Right cardiac atrium (tissue), 5 donors: ENCODE results near the gene LGR5. TPM values are rescaled to one million over a fixed set of nuclear protein-coding genes. Genes with fewer than 3 reads are reported as not detected.

Experiments
- ATAC-seq, 2 donors: fragments of 200-7000 bp; cut with Tn5 transposase; one replicate each; pipeline versions ENCODE4 v1.8.0 to v1.9.1; 2020; ENCODE audit warnings: moderate library complexity in 2 of 2, mild to moderate bottlenecking in 1 of 2
- DNase-seq, 3 donors: peaks; one replicate each; pipeline ENCODE4 v3.0.0-alpha.2; 2020
- H3K27ac ChIP-seq: one replicate; pipeline ENCODE4 v1.5.1; 2013; ENCODE audit warnings: mild to moderate bottlenecking, low read length, control low read depth, moderate library complexity
- H3K27me3 ChIP-seq: one replicate; pipeline ENCODE4 v1.6.1; 2013; ENCODE audit not compliant: control insufficient read depth, insufficient read depth
- H3K4me1 ChIP-seq: one replicate; pipeline ENCODE4 v1.6.1; 2013; ENCODE audit warnings: low read length; ENCODE audit not compliant: control insufficient read depth, insufficient read depth
- H3K4me3 ChIP-seq: one replicate; pipeline ENCODE4 v1.5.1; 2013; ENCODE audit warnings: low read length, control low read depth
- H3K9me3 ChIP-seq: one replicate; pipeline ENCODE4 v1.6.1; 2013; ENCODE audit warnings: low read length; ENCODE audit not compliant: control insufficient read depth
- WGBS: extraction: QIAGEN DNeasy Blood & Tissue Kit; methylation state at CpG from one replicate; pipeline ENCODE4 v1.1.7; 2013; 5-methylcytosine and 5-hydroxymethylcytosine counted together
- intact Hi-C, 4 donors: fragments of 100-400 bp; cut with DNase I; formaldehyde crosslinking; loops; one replicate each; pipeline versions ENCODE4 v1.11.0 to v1.14.0; 2022 to 2023
- polyA plus RNA-seq: library from polyadenylated mRNA; stranded (reverse); fragments of 200-250 nt; gene quantifications from one replicate; pipeline ENCODE4 v1.2.3, GENCODE V29; 2013
- total RNA-seq, 4 donors: library from RNA; stranded (reverse); fragmentation: NEBNext Ultra II Directional; extraction: Animal tissue kit (Norgen Biotek cat#: 25700); gene quantifications; one replicate each; pipeline ENCODE4 v1.2.1, GENCODE V29; 2021
- donor health status: healthy with polysubstance abuse.
- donor health status: DM: no; HTN: yes; CAD: no.
- donor health status: DM: no; HTN: no; CAD: no.
- donor health status: DM: no; HTN: yes; CAD: no; lungs with severe emphysema.
- donor health status: DM: yes; HTN: yes; CAD: no.

The LGR5 gene
- total and polyA plus RNA-seq, 5 donors: 0.14 to 0.68 (median 0.29) TPM; not detected in 2

DNA sequence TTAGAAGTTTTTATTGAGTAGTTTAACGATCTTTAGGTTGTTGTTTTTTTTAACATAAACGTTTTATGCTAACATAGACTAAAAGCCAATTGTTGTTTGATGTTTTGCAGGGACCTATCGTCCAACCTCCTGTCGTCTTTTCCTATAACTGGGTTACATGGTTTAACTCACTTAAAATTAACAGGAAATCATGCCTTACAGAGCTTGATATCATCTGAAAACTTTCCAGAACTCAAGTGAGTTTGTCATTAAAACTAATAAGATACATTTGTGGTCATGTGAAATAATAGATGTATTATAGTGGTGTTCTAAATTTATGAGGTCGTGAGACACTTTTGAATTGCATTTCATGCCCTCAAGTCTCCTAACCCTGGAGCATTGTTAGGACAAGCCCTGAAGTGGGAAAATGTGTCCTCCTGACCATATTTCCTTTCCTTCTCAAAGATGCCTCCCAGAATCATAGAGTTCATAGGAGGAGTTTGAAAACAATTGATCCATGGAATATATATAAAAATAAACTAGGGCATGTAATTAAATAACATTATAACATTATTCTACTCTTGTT, 139.2 kb downstream of the LGR5 start:
- ATAC-seq: no peak
- H3K9me3 ChIP-seq: no peaks in the 10 kb centered on the region
- 58% methylated on average over 5 of the region's 5 CpGs for WGBS
- no peak overlapping the region for H3K4me3 ChIP-seq
- intact Hi-C loops: no loop called here
- no peaks in the 10 kb centered on the region for H3K27me3 ChIP-seq
- no peak overlapping the region for H3K27ac ChIP-seq
- no peaks in the 10 kb centered on the region for H3K4me1 ChIP-seq
- DNase-seq: no peak

DNA sequence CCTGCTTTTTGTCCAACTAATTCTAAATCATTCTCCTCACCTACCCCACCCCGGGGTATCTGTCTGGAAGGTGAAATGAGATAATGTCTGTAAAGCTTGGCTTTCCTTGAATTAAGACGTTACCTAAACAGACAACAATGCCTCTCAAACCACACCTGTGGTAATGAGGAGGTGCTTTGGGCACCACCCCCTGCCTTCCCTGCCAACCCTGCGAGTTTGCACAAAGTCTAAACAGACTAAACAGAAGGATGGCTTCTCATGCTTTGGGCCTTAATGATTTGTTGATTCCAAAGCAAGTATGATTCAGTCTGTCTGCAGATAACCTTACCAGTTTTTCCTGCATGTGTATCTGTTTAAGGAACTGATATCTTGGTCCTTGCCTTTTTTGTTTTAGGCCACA, 141.6 kb downstream of the LGR5 start:
- no peak overlapping the region for H3K4me3 ChIP-seq
- H3K4me1 ChIP-seq: no peaks in the 10 kb centered on the region
- WGBS: 78% methylated on average over 3 of the region's 3 CpGs
- no peak overlapping the region for H3K27ac ChIP-seq
- no peaks in the 10 kb centered on the region for H3K9me3 ChIP-seq
- intact Hi-C loops: no loop called here
- H3K27me3 ChIP-seq: no peaks in the 10 kb centered on the region
- ATAC-seq (no peak), DNase-seq (no peak)

DNA sequence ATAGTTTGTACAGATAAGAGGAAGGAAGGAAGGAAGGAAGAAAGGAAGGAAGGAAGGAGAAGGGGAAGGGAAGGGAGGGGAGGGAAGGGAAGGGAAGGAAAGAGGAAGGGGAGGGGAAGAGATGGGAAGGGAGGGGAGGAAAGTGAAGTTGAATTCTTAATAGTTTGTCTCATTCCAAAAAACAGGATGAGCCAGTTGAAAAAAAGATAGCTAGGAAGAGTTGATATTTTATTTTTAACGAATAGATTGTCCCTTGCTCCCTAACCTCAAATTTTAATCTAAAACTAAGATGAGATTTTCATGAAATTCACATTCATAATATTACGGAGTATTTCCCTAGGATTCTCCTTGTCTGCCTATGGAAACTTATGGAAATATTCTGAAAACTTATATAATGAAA, 143.3 kb downstream of the LGR5 start:
- WGBS: 81% methylated on average over 2 of the region's 2 CpGs
- Histone ChIP-seq H3K4me3 (no peak overlapping the region), H3K27me3 (no peaks in the 10 kb centered on the region), H3K27ac (no peak overlapping the region), H3K4me1 (no peaks in the 10 kb centered on the region), H3K9me3 (no peaks in the 10 kb centered on the region)
- intact Hi-C loops: no loop called here
- no peak for ATAC-seq
- DNase-seq: no peak

DNA sequence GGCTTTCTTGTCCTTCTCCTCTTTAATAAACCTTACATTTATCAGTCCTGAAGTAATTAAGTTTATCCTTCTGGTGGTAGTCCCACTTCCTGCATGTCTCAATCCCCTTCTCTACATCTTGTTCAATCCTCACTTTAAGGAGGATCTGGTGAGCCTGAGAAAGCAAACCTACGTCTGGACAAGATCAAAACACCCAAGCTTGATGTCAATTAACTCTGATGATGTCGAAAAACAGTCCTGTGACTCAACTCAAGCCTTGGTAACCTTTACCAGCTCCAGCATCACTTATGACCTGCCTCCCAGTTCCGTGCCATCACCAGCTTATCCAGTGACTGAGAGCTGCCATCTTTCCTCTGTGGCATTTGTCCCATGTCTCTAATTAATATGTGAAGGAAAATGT, 144.8 kb downstream of the LGR5 start:
- no peaks in the 10 kb centered on the region for H3K9me3 ChIP-seq
- H3K4me1 ChIP-seq: no peaks in the 10 kb centered on the region
- intact Hi-C loops: no loop called here
- DNase-seq: no peak
- no peak overlapping the region for H3K27ac ChIP-seq
- no peaks in the 10 kb centered on the region for H3K27me3 ChIP-seq
- H3K4me3 ChIP-seq: no peak overlapping the region
- no peak for ATAC-seq
- 77% methylated on average over 3 of the region's 3 CpGs for WGBS

DNA sequence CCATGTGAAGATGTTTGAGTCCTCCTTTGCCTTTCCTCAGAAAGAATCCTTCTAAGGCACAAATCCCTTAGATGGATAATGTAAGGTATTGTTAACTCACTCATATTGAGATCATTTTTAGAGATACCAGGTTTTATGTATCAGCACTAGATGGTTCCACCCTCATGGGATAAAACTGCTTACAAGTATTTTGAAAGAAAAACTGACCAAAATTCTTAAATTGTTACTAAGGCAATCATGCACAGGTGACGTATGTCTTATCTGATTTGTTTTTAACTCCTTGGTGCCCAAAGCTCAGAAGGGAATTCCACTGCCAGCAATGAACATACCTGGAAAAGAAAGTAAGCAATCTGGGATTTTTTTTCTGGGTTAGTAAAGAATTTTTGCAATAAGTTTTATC, 145.6 kb downstream of the LGR5 start:
- intact Hi-C loops: no loop called here
- no peak for ATAC-seq
- DNase-seq: no peak
- Histone ChIP-seq H3K9me3 (no peaks in the 10 kb centered on the region), H3K27me3 (no peaks in the 10 kb centered on the region), H3K27ac (no peak overlapping the region), H3K4me1 (no peaks in the 10 kb centered on the region), H3K4me3 (no peak overlapping the region)
- WGBS: 27% methylated on average over 1 of the region's 1 CpG

DNA sequence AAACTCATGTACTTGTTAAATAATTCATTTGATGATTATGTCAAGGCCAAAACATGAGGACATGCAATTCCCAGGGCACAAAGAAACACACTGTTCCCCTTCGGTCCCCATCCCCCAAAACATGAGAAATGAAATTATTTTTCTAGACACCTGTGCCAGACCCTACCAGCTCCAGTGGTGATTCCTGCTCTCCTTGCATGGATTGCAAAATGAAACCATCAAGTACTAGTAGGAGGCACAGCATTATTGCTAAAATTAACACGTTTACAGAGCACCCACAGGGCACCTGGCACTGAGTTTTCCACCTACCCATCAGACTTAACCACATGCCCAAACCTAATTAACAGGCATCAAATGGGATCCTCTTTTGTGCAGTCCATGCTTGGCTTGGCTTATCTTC, 147.4 kb downstream of the LGR5 start:
- Histone ChIP-seq H3K27ac (no peak overlapping the region), H3K4me1 (no peaks in the 10 kb centered on the region), H3K4me3 (no peak overlapping the region), H3K27me3 (no peaks in the 10 kb centered on the region), H3K9me3 (no peaks in the 10 kb centered on the region)
- ATAC-seq (no peak), DNase-seq (no peak)
- intact Hi-C loops: no loop called here
- 92% methylated on average over 2 of the region's 2 CpGs for WGBS

DNA sequence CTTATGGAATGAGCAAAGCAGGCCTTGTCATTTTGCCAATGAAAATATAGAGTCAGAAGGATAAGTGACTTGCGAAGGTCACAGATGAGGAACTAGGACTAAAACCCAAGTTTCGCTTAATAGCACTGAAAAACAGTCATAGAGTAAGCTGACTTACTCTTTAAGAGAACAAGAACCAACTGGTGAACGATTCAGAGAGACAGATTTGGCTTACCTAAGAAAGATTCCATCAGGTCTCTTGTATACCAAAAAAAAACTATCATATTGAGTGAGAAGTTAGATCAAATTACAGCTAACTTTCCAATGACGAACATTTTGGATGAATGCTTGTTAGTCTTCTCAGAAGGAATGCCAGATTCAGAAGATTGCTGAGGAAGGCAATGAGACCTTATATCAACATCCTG, 149.9 kb downstream of the LGR5 start:
- Histone ChIP-seq H3K4me1 (no peaks in the 10 kb centered on the region), H3K27ac (no peak overlapping the region), H3K27me3 (no peaks in the 10 kb centered on the region), H3K9me3 (no peaks in the 10 kb centered on the region), H3K4me3 (no peak overlapping the region)
- 56% methylated on average over 4 of the region's 4 CpGs for WGBS
- no peak for ATAC-seq
- intact Hi-C loops: no loop called here
- no peak for DNase-seq

DNA sequence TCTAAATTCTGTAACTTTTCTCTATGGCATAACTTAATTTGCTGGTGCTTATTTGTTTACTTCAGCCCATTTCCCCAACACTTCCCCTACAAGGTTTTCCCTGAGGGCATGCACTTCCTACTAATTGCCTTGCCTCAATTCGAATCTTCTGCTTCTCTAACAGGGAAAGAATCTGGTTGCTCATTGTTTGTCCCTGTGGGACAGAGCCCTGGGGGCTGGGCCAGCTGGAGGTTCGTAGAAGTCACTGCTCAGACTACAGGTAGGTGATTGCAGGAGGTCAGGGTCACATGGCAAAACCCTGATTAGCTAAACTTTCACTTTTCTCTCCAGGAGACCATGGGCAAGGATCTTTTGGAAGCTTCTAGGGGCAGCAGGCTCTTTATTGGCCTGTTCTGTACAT, 152.0 kb downstream of the LGR5 start:
- no peak overlapping the region for H3K27ac ChIP-seq
- no peaks in the 10 kb centered on the region for H3K4me1 ChIP-seq
- DNase-seq (no peak), ATAC-seq (no peak)
- intact Hi-C loops: no loop called here
- WGBS: 47% methylated on average over 2 of the region's 2 CpGs
- H3K27me3 ChIP-seq: no peaks in the 10 kb centered on the region
- no peak overlapping the region for H3K4me3 ChIP-seq
- no peaks in the 10 kb centered on the region for H3K9me3 ChIP-seq

DNA sequence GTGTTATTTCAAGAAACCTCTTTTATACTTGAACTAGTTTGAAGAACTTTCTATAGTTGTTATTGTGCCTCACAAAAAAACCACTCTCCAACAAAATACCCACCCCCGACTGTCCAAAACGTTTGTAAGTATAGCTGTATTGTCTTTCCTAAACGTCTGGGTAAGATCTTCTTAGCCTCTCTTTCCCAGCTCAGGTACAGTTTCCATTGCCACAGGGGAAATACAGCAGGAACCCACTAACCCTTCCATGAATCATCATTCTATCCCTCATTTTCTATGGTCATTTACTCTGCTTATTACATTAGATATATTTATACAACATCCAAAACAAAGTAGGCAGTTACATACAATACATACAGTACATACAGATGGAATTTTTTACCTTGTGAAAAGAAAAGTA, 153.2 kb downstream of the LGR5 start:
- ATAC-seq (no peak), DNase-seq (no peak)
- intact Hi-C loops: no loop called here
- H3K27ac ChIP-seq: no peak overlapping the region
- no peak overlapping the region for H3K4me3 ChIP-seq
- H3K27me3 ChIP-seq: no peaks in the 10 kb centered on the region
- H3K9me3 ChIP-seq: no peaks in the 10 kb centered on the region
- 54% methylated on average over 3 of the region's 3 CpGs for WGBS
- no peaks in the 10 kb centered on the region for H3K4me1 ChIP-seq

DNA sequence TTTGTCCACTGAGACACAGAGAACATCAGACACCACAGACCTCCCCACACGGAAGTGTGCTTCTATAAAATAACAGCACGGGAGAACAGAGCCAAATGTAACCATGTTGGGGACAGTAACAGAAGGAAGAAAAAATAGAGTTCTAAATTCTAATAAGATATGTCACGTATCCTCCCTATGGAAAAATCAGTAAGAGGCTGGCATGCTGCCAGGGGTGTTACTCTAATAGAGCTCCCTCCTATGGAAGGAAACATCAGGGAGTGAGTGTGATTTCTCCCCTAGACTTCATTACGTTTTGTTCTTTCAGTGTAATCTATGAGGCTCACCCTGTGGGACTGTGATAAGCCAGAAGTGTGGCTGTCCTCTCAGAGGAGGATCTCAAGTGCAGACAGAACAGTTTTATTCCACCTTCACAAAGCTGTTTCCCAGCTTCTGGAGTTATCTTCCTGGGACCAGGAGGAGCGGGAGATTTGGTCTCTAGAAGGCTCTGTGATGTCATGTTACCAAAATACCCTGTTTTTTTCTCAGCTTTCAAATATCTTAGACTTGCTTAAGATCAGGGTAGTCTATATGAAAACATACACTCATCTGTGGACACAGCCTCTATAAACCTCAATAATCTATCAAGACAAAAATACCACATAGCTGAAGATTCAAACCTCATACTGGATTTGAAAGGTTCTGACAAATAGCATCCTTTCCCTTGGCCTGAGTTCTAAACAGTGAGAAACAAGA, 154.8 kb downstream of the LGR5 start:
- DNase-seq: peak in 2 of 3 donors; percentile 43 to 70
- peak; percentile 64 to 80 for ATAC-seq
- Histone ChIP-seq H3K27ac (no peak overlapping the region), H3K27me3 (no peaks in the 10 kb centered on the region), H3K4me1 (no peaks in the 10 kb centered on the region), H3K9me3 (no peaks in the 10 kb centered on the region), H3K4me3 (peak overlapping the region; percentile 4)
- WGBS: 18% methylated on average over 5 of the region's 5 CpGs
- intact Hi-C loops: no loop called here

DNA sequence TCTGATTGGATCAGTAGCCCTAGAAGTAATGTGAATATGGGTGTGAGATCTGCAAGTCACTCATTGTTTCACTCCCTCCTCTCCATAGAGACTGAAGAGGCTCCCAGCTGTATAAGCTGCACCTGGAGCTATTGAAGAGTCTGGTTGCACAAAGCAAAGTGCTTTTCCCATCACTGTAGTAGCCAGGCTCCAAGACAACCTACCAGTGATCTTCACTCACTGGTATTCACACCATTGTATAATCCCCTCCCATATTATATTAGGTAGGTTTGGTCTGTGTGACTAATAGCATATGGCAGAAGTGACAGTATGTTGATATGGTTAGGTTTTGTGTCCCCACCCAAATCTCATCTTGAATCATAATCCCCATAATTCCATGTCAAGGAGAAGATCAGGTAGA, 159.6 kb downstream of the LGR5 start:
- intact Hi-C loops: no loop called here
- Histone ChIP-seq H3K4me1 (no peaks in the 10 kb centered on the region), H3K9me3 (no peaks in the 10 kb centered on the region), H3K4me3 (no peak overlapping the region), H3K27me3 (no peaks in the 10 kb centered on the region), H3K27ac (no peak overlapping the region)
- no peak for ATAC-seq
- DNase-seq: no peak

DNA sequence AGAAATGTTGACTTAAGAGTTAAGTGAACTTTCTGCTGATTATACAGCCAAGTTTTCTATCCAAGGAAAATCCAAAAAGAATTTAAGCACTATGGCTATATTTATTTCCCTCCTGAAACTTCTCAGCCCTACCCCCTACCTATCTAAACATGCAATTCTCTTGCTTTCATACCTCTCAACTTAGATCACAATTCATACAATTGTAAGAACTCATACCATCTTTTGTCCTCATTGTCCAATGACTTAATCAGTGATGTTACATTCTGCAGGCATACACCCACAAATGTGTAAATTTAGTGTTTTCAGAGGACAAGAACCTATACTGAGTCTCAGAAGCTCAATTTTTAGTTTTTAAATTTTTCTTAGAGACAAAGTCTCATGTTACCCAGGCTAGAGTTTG, 161.9 kb downstream of the LGR5 start:
- Histone ChIP-seq H3K27ac (no peak overlapping the region), H3K9me3 (no peaks in the 10 kb centered on the region), H3K4me3 (no peak overlapping the region), H3K4me1 (no peaks in the 10 kb centered on the region), H3K27me3 (no peaks in the 10 kb centered on the region)
- no peak for DNase-seq
- intact Hi-C loops: no loop called here
- no peak for ATAC-seq
